DMS79 (cell line): ENCODE results near the gene RASSF10.

ENCODE experiments used
- DNase-seq: peaks from one replicate; lab custom pipeline; 2025; lab: John Stamatoyannopoulos, UW

The RASSF10 gene

DNA sequence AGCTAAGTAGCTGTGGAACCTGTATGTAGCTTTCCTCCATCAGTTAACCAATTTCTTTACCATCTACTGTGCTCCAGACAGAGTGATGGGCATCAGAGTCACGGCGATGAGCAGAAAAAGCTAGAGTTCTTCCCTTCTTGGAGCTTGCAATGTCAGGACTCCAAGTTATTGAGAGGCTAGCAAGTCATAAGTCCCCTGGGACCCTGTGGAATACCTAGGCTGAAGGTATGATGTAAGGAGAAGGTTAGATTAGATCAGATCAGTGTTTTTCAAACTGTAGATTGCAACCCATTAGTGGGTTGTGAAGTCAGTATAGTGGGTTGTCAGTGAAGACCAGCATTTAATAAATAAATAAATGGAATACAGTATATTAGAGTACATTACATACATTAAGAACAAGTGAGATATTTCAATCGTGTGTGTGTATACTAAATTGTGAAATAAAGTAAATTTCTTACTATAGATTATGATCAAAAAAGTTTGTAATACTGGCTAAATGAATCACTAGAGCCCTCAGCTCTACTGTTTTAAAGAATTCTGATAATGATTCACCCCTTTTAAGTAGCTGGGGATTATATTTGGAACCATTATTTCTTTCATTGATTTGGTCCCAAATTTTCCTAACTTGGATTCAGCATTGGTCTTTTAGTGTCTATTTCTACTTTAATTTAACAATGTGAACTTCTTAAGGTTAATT lies 52.3 kb downstream of the RASSF10 start:
- no peak for DNase-seq
